GM18505 (cell line): Measurements from ENCODE around the gene AMOTL2.

Experiments used
- ATAC-seq: cut with Tn5 transposase; IDR thresholded peaks from one replicate; pipeline ENCODE4 v1.9.1; 2021; ENCODE audit not compliant: unreplicated experiment
- POLR2A ChIP-seq: IDR thresholded peaks from 4 replicates; pipeline ENCODE4 v1.6.1; 2011; ENCODE audit warnings: borderline replicate concordance; ENCODE audit not compliant: insufficient read depth, insufficient read length; ENCODE audit errors: extremely low read depth

AMOTL2 gene

GRCh38 chr3:134374105-134374790 lies at the start of gene AMOTL2:
Gene AMOTL2, minus strand, starts transcription at chr3:134374447. Its CDS starts 3,014 bp downstream, at chr3:134371433.
- TF ChIP-seq POLR2A: no peak
- ATAC-seq: no peak

GRCh38 chr3:134423153-134423552 lies 48.9 kb upstream of the AMOTL2 start:
- no peak for TF ChIP-seq POLR2A
- ATAC-seq: no peak

- no peak for TF ChIP-seq POLR2A
- ATAC-seq: no peak
Observed at GRCh38 chr3:134419960-134420321, 45.7 kb upstream of the AMOTL2 start.

GRCh38 chr3:134419214-134419959 lies 45.1 kb upstream of the AMOTL2 start:
- no peak for TF ChIP-seq POLR2A
- ATAC-seq: no peak

- no peak for TF ChIP-seq POLR2A
- ATAC-seq: no peak
Observed at GRCh38 chr3:134409041-134409440, 34.8 kb upstream of the AMOTL2 start.

GRCh38 chr3:134407239-134407625 lies 33.0 kb upstream of the AMOTL2 start:
- ATAC-seq: no peak
- no peak for TF ChIP-seq POLR2A

- TF ChIP-seq POLR2A: no peak
- ATAC-seq: no peak
Observed at GRCh38 chr3:134406331-134407238, 32.3 kb upstream of the AMOTL2 start.

- TF ChIP-seq POLR2A: no peak
Observed at GRCh38 chr3:134404366-134404885, 30.2 kb upstream of the AMOTL2 start.

GRCh38 chr3:134397755-134398154 lies 23.5 kb upstream of the AMOTL2 start:
- TF ChIP-seq POLR2A: no peak
- ATAC-seq: no peak

More at GRCh38 chr3:134404366-134404885, 30.2 kb upstream of the AMOTL2 start:
- ATAC-seq: no peak

- ATAC-seq: no peak
Observed at GRCh38 chr3:134395103-134395502, 20.9 kb upstream of the AMOTL2 start.

GRCh38 chr3:134394380-134394779 lies 20.1 kb upstream of the AMOTL2 start:
- no peak for ATAC-seq
- TF ChIP-seq POLR2A: no peak

More at GRCh38 chr3:134395103-134395502, 20.9 kb upstream of the AMOTL2 start:
- no peak for TF ChIP-seq POLR2A

- no peak for TF ChIP-seq POLR2A
- no peak for ATAC-seq
Observed at GRCh38 chr3:134393074-134393473, 18.8 kb upstream of the AMOTL2 start.
